Stimulated activated CD4-positive, alpha-beta T cell treated with anti-CD3 and anti-CD28 coated beads, TNF-alpha, amount 100 ng/mL, for 4 hours (primary cell): ENCODE measurements around the gene RB1.

Experiments
- DNase-seq, 3 experiments: peaks; one replicate each; pipeline ENCODE4 v3.0.0-alpha.2; 2020; ENCODE audit warnings: low read depth in 3 of 3

The RB1 gene

GRCh38 chr13:48493851-48494250 is 190.3 kb downstream of the RB1 start:
- DNase-seq: no peak

GRCh38 chr13:48494874-48495273 is 191.3 kb downstream of the RB1 start:
- DNase-seq: no peak

GRCh38 chr13:48496271-48497161 is 193.0 kb downstream of the RB1 start:
- no peak for DNase-seq

GRCh38 chr13:48497669-48498068 is 194.1 kb downstream of the RB1 start:
- no peak for DNase-seq

- DNase-seq: no peak
Measured at GRCh38 chr13:48500652-48501197, 197.2 kb downstream of the RB1 start.

GRCh38 chr13:48501705-48502104 is 198.2 kb downstream of the RB1 start:
- DNase-seq: no peak

- no peak for DNase-seq
Measured at GRCh38 chr13:48502601-48503319, 199.2 kb downstream of the RB1 start.

GRCh38 chr13:48504606-48505005 is 201.1 kb downstream of the RB1 start:
- no peak for DNase-seq

- DNase-seq: no peak
Measured at GRCh38 chr13:48505012-48505411, 201.5 kb downstream of the RB1 start.

GRCh38 chr13:48505597-48506091 is 202.1 kb downstream of the RB1 start:
- peak in 1 of 3 experiments; percentile 17 for DNase-seq

- no peak for DNase-seq
Measured at GRCh38 chr13:48506092-48506701, 202.6 kb downstream of the RB1 start.

- DNase-seq: no peak
Measured at GRCh38 chr13:48507021-48507420, 203.5 kb downstream of the RB1 start.

GRCh38 chr13:48508011-48508410 is 204.5 kb downstream of the RB1 start:
- DNase-seq: no peak

- DNase-seq: no peak
Measured at GRCh38 chr13:48510698-48511097, 207.1 kb downstream of the RB1 start.

- no peak for DNase-seq
Measured at GRCh38 chr13:48511621-48512230, 208.2 kb downstream of the RB1 start.

- DNase-seq: no peak
Measured at GRCh38 chr13:48514793-48515192, 211.2 kb downstream of the RB1 start.

GRCh38 chr13:48515732-48516131 is 212.2 kb downstream of the RB1 start:
- no peak for DNase-seq

GRCh38 chr13:48518083-48518482 is 214.5 kb downstream of the RB1 start:
- DNase-seq: no peak

GRCh38 chr13:48526286-48526685 is 222.7 kb downstream of the RB1 start:
- DNase-seq: no peak

- DNase-seq: no peak
Measured at GRCh38 chr13:48527955-48528354, 224.4 kb downstream of the RB1 start.

- DNase-seq: no peak
Measured at GRCh38 chr13:48528720-48529119, 225.2 kb downstream of the RB1 start.

- no peak for DNase-seq
Measured at GRCh38 chr13:48530833-48531232, 227.3 kb downstream of the RB1 start.
